ENCODE results near the gene GPC6.

GPC6 gene

DNA sequence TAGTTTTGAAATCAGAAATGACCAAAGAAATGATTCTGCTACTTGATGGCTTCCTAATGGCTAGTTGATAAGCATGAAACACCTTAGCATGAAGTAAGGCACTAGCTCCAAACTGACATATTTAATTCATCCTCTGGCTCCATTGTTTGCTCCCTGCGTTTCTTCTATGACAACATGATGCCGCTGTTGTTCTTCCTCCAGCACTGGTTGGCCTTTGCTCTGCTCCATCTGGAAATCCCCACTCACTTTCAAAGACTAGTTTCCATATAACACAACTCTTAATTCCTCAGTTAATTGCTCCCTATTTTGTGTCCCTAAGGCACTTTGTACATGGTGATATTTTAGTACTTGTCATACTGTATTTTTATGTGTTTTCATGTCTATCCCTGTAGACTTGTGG lies 151.6 kb downstream of the GPC6 start:
- no peak overlapping the region for H3K4me3 ChIP-seq (replicated peaks; ENCODE audit: low read depth, low read length)
- TF ChIP-seq, protein P1, sequence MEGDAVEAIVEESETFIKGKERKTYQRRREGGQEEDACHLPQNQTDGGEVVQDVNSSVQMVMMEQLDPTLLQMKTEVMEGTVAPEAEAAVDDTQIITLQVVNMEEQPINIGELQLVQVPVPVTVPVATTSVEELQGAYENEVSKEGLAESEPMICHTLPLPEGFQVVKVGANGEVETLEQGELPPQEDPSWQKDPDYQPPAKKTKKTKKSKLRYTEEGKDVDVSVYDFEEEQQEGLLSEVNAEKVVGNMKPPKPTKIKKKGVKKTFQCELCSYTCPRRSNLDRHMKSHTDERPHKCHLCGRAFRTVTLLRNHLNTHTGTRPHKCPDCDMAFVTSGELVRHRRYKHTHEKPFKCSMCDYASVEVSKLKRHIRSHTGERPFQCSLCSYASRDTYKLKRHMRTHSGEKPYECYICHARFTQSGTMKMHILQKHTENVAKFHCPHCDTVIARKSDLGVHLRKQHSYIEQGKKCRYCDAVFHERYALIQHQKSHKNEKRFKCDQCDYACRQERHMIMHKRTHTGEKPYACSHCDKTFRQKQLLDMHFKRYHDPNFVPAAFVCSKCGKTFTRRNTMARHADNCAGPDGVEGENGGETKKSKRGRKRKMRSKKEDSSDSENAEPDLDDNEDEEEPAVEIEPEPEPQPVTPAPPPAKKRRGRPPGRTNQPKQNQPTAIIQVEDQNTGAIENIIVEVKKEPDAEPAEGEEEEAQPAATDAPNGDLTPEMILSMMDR (IDR thresholded peaks at IDR 0.05; ENCODE audit: low read length, missing control alignments) = no peak
- DNase-seq (ENCODE audit: low read depth) = no peak

DNA sequence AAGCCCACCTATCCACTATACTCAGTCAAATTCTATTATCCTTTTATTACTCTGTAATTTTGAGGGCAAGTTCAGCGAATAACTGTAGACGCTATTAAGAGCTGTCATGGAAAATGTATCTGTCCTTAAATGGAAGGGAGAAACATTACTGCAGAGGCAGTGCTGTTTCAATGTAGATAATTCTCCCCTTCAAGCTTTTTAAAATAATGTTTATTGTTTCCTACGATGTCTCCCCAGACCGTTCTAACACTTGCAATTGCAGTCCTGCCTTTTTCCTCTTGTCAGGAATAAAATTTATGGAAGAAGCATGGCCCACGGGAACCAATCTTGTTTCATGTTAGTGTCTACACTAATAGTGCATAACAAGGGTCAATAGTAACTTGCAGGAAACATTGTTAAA lies 159.5 kb downstream of the GPC6 start:
- no peak overlapping the region for H3K4me3 ChIP-seq (replicated peaks; ENCODE audit: low read depth, low read length)
- TF ChIP-seq, protein P1 (IDR thresholded peaks at IDR 0.05; ENCODE audit: low read length, missing control alignments) = no peak
- no peak for DNase-seq (ENCODE audit: low read depth)

DNA sequence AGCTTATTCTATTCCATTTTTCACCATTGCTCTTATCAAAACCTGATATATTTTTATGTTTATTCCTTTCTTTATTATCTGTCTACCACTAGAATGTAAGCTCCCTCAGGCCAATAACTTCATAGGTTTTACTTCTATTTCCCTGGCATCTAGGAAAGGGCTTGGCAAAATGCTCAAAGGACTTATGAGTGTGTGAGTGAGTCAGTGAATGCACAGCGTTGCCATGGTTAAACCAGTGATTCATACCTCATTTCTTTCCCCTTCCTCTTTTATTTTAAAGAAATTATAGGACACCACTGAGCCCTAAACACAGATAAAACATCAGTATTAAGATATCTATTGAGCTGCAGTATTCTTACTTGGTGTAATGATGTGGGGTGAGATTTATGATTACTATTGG lies 162.1 kb downstream of the GPC6 start:
- DNase-seq (ENCODE audit: low read depth) = peak; percentile 45
- H3K4me3 ChIP-seq (replicated peaks; ENCODE audit: low read depth, low read length) = no peak overlapping the region
- TF ChIP-seq, protein P1 (IDR thresholded peaks at IDR 0.05; ENCODE audit: low read length, missing control alignments) = no peak

DNA sequence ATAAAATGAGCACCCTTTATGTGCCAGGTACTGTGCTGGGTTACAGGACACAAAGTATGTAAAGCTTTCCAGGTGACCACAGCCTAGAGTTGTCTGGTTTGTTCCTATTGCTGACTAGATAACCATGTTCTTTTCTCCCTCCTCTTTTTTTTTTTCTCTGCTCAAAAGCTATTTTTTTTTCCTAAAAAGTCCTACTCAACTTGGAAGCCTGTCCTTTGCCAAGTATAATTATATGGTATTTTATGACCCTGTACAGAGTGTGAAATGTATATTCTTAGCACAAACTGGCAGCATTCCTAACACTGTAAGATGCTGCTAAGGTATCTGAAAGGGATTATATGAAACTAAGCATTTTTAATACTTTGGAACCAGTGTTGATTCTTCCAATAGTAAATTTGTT lies 171.0 kb downstream of the GPC6 start:
- TF ChIP-seq, protein P1 (IDR thresholded peaks at IDR 0.05; ENCODE audit: low read length, missing control alignments) = no peak
- no peak overlapping the region for H3K4me3 ChIP-seq (replicated peaks; ENCODE audit: low read depth, low read length)
- DNase-seq (ENCODE audit: low read depth) = no peak

DNA sequence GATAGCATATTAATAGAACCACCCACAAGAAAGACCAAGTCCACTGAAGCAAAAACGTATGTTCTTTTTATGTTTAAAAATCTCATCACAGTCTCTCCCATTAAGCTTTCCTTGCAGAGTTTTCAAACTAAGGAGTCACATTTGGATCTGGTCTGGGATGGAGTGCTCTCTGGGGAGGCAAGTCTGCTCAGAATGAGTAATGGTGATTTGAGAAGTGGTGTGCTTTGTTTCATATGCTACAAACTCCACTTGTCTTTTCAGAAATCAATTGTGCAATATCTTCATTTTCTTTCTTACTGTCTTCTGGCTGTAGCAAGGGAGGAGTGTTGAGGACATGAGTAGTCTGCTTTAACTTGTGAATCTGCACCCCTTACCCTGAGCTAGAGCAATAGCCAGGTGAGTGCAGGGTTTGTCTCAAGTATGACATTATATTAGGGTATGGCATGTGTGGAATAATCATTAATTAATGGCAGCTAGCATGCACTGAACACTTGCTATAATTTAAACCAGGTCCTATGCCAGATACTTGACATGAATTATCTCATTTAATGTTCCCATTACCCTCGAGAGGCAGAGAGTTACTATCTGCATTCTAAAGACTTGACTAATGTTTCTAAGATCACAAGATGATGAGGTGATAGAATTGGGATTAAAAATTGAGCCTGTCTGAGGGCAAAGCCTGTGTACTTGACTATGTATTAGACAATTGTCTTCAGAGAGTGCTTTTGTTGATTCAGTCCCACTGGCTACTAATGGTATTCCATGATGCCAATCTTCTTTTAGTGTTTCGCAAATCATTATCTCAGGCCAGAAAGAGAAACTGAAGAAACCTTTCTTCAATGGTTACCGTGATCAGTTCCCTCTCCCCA lies 171.8 kb downstream of the GPC6 start:
- H3K4me3 ChIP-seq (replicated peaks; ENCODE audit: low read depth, low read length) = no peak overlapping the region
- TF ChIP-seq, protein P1 (IDR thresholded peaks at IDR 0.05; ENCODE audit: low read length, missing control alignments) = no peak
- DNase-seq (ENCODE audit: low read depth) = no peak

DNA sequence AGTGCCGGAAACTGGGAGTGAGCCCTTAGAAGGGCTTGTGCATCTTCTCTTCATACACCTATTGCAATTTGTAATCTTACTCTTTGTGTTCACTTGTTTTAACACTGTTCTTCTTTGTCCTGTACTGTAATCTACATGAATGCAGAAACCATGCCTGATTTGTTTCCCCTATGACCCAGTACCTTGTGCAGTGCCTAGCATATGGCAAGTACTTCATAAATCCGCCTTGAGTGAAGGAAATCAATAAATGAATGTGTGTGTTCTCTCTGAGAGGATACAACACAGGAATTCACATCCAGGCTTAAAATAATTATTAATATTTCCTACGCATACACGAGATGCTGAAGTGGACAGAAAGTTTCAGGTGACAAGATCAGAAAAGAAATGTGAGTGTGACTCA lies 172.6 kb downstream of the GPC6 start:
- no peak for DNase-seq (ENCODE audit: low read depth)
- H3K4me3 ChIP-seq (replicated peaks; ENCODE audit: low read depth, low read length) = no peak overlapping the region
- TF ChIP-seq, protein P1 (IDR thresholded peaks at IDR 0.05; ENCODE audit: low read length, missing control alignments) = no peak

DNA sequence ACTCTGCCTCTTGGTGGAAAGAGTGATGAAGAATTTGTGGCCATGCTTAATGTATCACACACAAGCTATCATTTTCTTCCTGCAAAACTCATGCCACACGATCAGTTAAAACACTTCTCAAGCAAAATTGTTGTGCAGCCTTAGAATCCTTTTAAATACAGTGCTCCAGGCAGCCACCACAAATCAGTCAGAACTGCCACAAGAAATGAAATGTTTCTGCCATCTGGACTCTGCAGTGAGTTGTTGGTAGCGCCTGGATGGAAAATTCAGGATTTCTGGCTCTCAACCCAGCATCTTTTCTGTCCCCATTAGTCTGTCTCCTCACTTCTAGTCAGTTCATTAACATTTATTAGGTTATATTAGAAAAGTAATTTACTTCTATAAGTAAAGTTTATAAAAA lies 179.5 kb downstream of the GPC6 start:
- TF ChIP-seq, protein P1 (IDR thresholded peaks at IDR 0.05; ENCODE audit: low read length, missing control alignments) = no peak
- H3K4me3 ChIP-seq (replicated peaks; ENCODE audit: low read depth, low read length) = no peak overlapping the region
- no peak for DNase-seq (ENCODE audit: low read depth)
